ENCODE results near the gene DNMBP.

Gene DNMBP

DNA sequence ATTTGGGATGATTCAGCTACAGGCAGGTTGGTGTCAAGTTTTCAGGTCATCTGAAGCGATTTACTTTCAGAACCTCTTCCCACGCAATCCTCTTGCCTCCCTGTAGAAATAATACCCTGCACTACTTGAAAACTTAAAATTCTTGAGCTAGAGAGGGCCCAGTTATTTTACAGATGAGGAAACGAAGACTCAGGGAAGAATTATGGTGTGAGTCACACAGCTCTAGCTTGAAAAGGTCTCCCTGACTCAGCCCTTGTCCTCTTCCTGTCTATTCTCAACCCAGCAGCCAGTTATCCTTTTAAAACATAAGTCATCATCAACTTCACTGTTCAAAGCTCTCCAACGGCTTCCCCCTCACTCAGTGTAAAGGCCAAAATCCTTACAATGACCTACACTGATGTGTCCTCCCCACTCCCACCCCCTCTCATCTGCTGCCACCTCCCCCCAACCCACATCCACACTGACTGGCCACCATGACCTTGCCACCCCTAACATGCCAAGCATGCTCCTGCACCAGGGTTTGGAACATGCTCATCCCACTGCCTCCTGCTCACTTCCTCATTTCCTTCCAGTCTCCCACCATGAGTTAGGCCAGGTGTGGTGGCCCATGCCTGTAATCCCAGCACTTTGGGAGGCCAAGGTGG, 3.4 kb downstream of the DNMBP start:
- Histone ChIP-seq H3K27ac (replicated peaks) (no peak overlapping the region), H3K27me3 (ENCODE audit: insufficient read depth, poor library complexity, severe bottlenecking) (peaks cover 8% of the 10 kb centered on the region), H3K4me3 (replicated peaks; ENCODE audit: insufficient read depth, low read length) (no peak overlapping the region)
- no peak for DNase-seq (ENCODE audit: low read depth in 1 of 2, low spot score in 1 of 2)
- TF ChIP-seq SPI1 (IDR thresholded peaks at IDR 0.05; ENCODE audit: borderline replicate concordance, low read depth) (peak; percentile 70), GABPA (IDR thresholded peaks at IDR 0.05; ENCODE audit: low read depth) (no peak)

- TF ChIP-seq GABPA (IDR thresholded peaks at IDR 0.05; ENCODE audit: low read depth): no peak
- no peak for TF ChIP-seq POLR2AphosphoS5 (IDR thresholded peaks at IDR 0.05; ENCODE audit: low read depth)
- TF ChIP-seq CTCF (IDR thresholded peaks at IDR 0.05; ENCODE audit: insufficient read depth, low read length): no peak
- TF ChIP-seq, protein P1, sequence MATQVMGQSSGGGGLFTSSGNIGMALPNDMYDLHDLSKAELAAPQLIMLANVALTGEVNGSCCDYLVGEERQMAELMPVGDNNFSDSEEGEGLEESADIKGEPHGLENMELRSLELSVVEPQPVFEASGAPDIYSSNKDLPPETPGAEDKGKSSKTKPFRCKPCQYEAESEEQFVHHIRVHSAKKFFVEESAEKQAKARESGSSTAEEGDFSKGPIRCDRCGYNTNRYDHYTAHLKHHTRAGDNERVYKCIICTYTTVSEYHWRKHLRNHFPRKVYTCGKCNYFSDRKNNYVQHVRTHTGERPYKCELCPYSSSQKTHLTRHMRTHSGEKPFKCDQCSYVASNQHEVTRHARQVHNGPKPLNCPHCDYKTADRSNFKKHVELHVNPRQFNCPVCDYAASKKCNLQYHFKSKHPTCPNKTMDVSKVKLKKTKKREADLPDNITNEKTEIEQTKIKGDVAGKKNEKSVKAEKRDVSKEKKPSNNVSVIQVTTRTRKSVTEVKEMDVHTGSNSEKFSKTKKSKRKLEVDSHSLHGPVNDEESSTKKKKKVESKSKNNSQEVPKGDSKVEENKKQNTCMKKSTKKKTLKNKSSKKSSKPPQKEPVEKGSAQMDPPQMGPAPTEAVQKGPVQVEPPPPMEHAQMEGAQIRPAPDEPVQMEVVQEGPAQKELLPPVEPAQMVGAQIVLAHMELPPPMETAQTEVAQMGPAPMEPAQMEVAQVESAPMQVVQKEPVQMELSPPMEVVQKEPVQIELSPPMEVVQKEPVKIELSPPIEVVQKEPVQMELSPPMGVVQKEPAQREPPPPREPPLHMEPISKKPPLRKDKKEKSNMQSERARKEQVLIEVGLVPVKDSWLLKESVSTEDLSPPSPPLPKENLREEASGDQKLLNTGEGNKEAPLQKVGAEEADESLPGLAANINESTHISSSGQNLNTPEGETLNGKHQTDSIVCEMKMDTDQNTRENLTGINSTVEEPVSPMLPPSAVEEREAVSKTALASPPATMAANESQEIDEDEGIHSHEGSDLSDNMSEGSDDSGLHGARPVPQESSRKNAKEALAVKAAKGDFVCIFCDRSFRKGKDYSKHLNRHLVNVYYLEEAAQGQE (IDR thresholded peaks at IDR 0.05; ENCODE audit: insufficient replicate concordance, low read depth): no peak
- TF ChIP-seq SPI1 (IDR thresholded peaks at IDR 0.05; ENCODE audit: borderline replicate concordance, low read depth): no peak
- Histone ChIP-seq H3K27me3 (ENCODE audit: insufficient read depth, poor library complexity, severe bottlenecking) (no peaks in the 10 kb centered on the region), H3K27ac (replicated peaks) (no peak overlapping the region), H3K4me3 (replicated peaks; ENCODE audit: insufficient read depth, low read length) (no peak overlapping the region)
- DNase-seq (ENCODE audit: low read depth in 1 of 2, low spot score in 1 of 2): no peak
Measured at GRCh38 chr10:100004805-100005510, 4.8 kb downstream of the DNMBP start.

GRCh38 chr10:100000109-100000644, 9.6 kb downstream of the DNMBP start:
- H3K27ac ChIP-seq (replicated peaks): no peak overlapping the region
- DNase-seq (ENCODE audit: low read depth in 1 of 2, low spot score in 1 of 2): no peak
- no peaks in the 10 kb centered on the region for H3K27me3 ChIP-seq (ENCODE audit: insufficient read depth, poor library complexity, severe bottlenecking)
- no peak overlapping the region for H3K4me3 ChIP-seq (replicated peaks; ENCODE audit: insufficient read depth, low read length)
- TF ChIP-seq SPI1 (IDR thresholded peaks at IDR 0.05; ENCODE audit: borderline replicate concordance, low read depth): no peak
- no peak for TF ChIP-seq POLR2AphosphoS5 (IDR thresholded peaks at IDR 0.05; ENCODE audit: low read depth)
- no peak for TF ChIP-seq CTCF (IDR thresholded peaks at IDR 0.05; ENCODE audit: insufficient read depth, low read length)
- TF ChIP-seq, protein P1 (IDR thresholded peaks at IDR 0.05; ENCODE audit: insufficient replicate concordance, low read depth): no peak
- no peak for TF ChIP-seq GABPA (IDR thresholded peaks at IDR 0.05; ENCODE audit: low read depth)

- TF ChIP-seq CTCF (IDR thresholded peaks at IDR 0.05; ENCODE audit: insufficient read depth, low read length) (no peak), SPI1 (IDR thresholded peaks at IDR 0.05; ENCODE audit: borderline replicate concordance, low read depth) (no peak)
- no peak overlapping the region for H3K27ac ChIP-seq (replicated peaks)
- H3K27me3 ChIP-seq (ENCODE audit: insufficient read depth, poor library complexity, severe bottlenecking): no peaks in the 10 kb centered on the region
- no peak overlapping the region for H3K4me3 ChIP-seq (replicated peaks; ENCODE audit: insufficient read depth, low read length)
- DNase-seq (ENCODE audit: low read depth in 1 of 2, low spot score in 1 of 2): no peak
Measured at GRCh38 chr10:99999319-100000108, 10.2 kb downstream of the DNMBP start.

Data from HL-60 (cell line).